GM12865 (cell line): ENCODE results near the gene STARD8.
A peak's percentile ranks its signal among the peaks of the same experiment; 100 is the strongest.

Experiments
- DNase-seq: peaks from one replicate; pipeline ENCODE4 v3.0.0; 2010; ENCODE audit warnings: low read depth
- H3K4me3 ChIP-seq: 2 replicates; pipeline ENCODE4 v1.5.1; 2011; ENCODE audit warnings: mild to moderate bottlenecking, low read depth, low read length, control low read depth
- CTCF ChIP-seq: IDR thresholded peaks from 2 replicates; pipeline ENCODE4 v1.5.1; 2011; ENCODE audit warnings: low read length, control low read depth, low read depth, inconsistent platforms; ENCODE audit not compliant: insufficient read depth; ENCODE audit errors: missing control alignments

The STARD8 gene

DNA sequence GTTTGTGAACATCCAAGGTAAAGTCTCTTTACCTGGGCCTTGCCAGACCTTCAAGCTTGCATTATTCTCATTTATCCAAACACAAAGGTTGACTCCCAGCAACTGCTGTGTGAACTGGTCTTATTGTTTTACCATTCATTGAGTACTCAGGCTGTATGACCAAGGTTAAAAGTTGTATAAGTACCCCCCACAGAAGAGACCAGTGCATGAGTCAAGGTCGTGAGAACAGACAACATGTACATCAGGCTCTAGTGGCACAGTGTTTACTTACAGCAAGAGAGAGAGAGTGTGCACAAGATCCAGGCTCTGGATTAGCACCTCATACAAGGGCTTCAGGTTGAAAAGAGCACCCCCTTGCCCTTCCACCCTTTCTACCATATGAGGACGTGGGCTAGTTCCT lies 103.9 kb downstream of the STARD8 start:
- no peak overlapping the region for H3K4me3 ChIP-seq
- no peak for TF ChIP-seq CTCF
- no peak for DNase-seq

DNA sequence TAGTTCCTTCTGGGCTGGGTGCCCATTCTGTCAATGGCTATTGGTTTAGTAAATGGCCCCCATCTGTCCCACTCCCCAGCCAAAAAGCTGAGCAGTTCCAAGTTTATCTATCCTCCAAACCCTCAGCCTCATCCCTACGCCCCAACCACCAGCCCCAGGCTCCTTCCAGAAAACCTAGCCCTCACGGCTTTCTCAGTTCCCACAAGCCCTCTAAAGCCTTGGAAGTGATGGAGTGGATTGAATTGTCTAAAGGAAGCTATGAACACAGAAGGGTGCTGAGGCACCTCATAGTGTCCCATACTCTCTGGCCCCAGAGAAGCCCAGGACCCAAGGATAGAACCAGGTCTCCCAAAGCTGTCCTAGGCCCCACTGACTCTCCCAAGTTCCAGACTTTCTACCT lies 105.8 kb downstream of the STARD8 start:
- H3K4me3 ChIP-seq, result no peak overlapping the region
- no peak for TF ChIP-seq CTCF
- no peak for DNase-seq

DNA sequence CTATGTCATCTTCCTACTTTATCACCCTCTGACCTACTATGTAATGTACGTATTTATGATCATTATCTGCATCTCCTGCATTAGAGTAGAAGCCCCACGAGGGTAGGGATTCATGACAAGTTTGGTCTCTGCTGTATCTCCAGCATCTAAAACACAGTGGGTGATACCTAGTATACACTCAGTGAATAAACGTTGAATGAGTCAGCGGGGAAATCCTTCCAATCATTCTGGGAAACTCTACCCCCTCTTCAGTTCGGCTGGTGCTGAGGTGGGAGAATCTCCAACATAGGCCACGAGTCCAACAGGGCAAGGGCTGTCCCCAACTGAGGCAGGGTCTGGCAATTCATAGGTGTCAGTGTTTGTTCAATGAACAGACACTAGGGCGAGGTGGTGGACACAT lies 106.9 kb downstream of the STARD8 start:
- H3K4me3 ChIP-seq, result no peak overlapping the region
- no peak for TF ChIP-seq CTCF
- DNase-seq, result peak; percentile 3

DNA sequence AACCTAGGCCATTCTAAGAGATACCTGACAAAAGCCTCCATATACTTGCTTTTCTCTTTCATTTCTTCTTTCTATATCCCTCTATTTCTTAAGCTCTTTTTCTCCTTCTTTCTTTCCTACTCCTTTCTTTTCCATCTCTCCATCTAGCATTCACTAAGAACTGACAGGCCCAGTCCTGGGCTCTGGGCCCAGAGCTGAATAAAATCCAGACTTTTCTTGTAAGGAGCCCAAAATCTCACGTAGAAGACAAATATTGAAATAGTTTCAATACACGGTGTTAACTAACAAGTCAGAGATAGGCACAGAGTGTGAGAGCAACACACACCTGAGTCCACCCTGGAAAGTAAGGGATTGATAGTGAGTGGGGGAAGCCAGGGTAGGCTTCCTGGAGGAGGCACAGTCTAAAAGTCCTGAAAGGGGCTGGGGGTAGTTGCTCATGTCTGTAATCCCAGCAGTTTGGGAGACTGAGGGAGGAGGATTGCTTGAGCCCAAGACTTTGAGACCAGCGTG lies 108.2 kb downstream of the STARD8 start:
- no peak overlapping the region for H3K4me3 ChIP-seq
- DNase-seq, result no peak
- TF ChIP-seq CTCF, result no peak

DNA sequence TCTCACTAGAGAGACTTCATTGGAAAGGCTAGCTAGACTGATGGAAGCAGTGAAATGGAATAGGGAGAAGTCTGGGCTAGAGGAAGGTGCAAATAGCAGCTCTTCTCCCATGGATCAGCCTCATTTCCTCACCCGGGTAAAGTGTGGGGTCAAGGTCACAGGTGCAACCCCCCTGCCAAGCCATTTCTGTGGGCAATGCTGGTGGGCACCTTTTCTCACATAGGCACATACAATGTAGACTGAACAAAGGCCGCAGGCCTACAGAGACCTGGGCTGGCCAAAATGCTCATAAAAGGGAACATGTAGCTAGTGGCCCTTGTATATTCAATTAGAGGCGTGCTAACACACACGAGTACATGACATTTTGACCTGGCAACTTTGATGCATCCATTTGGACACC lies 109.9 kb downstream of the STARD8 start:
- TF ChIP-seq CTCF, result no peak
- no peak for DNase-seq
- H3K4me3 ChIP-seq, result no peak overlapping the region

DNA sequence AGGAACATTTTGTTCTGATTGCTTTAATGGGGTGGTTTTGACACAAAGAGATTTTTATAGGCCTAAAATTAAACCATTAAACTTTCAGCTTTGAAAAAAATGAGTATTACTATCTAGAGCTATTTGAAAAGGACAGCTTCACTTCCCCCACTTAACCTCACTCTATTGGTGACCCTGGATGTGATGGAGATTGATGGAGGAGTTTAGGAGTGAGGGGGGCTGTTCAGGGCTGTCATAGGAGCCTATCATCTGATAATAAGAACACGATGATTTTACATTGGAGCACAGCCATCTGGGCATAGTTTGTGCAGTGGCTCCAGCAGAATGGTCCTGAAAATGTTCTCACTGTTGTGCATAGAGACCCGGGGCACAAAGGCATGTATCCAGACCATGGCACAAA lies 110.3 kb downstream of the STARD8 start:
- no peak for TF ChIP-seq CTCF
- DNase-seq, result no peak
- H3K4me3 ChIP-seq, result no peak overlapping the region

GRCh38 chrX:68758671-68759070 lies 111.2 kb downstream of the STARD8 start:
- no peak overlapping the region for H3K4me3 ChIP-seq
- DNase-seq, result no peak
- no peak for TF ChIP-seq CTCF
